Mononuclear cell (primary cell): Measurements from ENCODE around the gene SPATA22. TPM values are rescaled to one million over a fixed set of nuclear protein-coding genes. Genes with fewer than 3 reads are reported as not detected.
"Not testable (repeated sequence)": the region's sequence is repeated elsewhere in the genome, so short reads cannot be mapped to it uniquely, and the experiment has no call there.

Experiments
- H3K27me3 ChIP-seq: 2 replicates; pipeline ENCODE4 v1.6.0; 2011; ENCODE audit warnings: low read length, control low read depth; ENCODE audit not compliant: insufficient read depth
- H3K4me1 ChIP-seq: 2 replicates; pipeline ENCODE4 v1.5.1; 2011; ENCODE audit warnings: mild to moderate bottlenecking, low read length, control low read depth; ENCODE audit not compliant: insufficient read depth
- H3K4me3 ChIP-seq: 2 replicates; pipeline ENCODE4 v1.5.1; 2011; ENCODE audit warnings: mild to moderate bottlenecking, low read length, moderate library complexity
- H3K9me3 ChIP-seq: 2 replicates; pipeline ENCODE4 v1.5.1; 2011; ENCODE audit warnings: low read depth, mild to moderate bottlenecking, control low read depth, low read length
- total RNA-seq: library from RNA; depleted of rRNA; stranded (reverse); fragments of >200 nt; gene quantifications from one replicate; pipeline ENCODE4 v1.2.3, GENCODE V29; 2012

Gene SPATA22
- total RNA-seq, 1 donor: not detected

GRCh38 chr17:3497101-3497500 lies 25.5 kb upstream of the SPATA22 start:
- no peaks in the 10 kb centered on the region for H3K27me3 ChIP-seq
- no peaks in the 10 kb centered on the region for H3K4me1 ChIP-seq
- no peak overlapping the region for H3K4me3 ChIP-seq
- no peaks in the 10 kb centered on the region for H3K9me3 ChIP-seq

GRCh38 chr17:3485481-3486068 lies 14.0 kb upstream of the SPATA22 start:
- Histone ChIP-seq H3K9me3 (no peaks in the 10 kb centered on the region), H3K4me3 (no peak overlapping the region), H3K4me1 (no peaks in the 10 kb centered on the region), H3K27me3 (peaks cover 11% of the 10 kb centered on the region)

- Histone ChIP-seq H3K9me3 (no peaks in the 10 kb centered on the region), H3K4me3 (no peak overlapping the region), H3K27me3 (peaks cover 3% of the 10 kb centered on the region), H3K4me1 (no peaks in the 10 kb centered on the region)
These were observed 11.2 kb upstream of the SPATA22 start for GRCh38 chr17:3482852-3483251.

GRCh38 chr17:3479988-3480387 lies 8.4 kb upstream of the SPATA22 start:
- no peaks in the 10 kb centered on the region for H3K9me3 ChIP-seq
- H3K4me1 ChIP-seq: no peaks in the 10 kb centered on the region
- no peak overlapping the region for H3K4me3 ChIP-seq
- no peaks in the 10 kb centered on the region for H3K27me3 ChIP-seq

- H3K27me3 ChIP-seq: no peaks in the 10 kb centered on the region
- no peak within 1 kb of the TSS for H3K4me3 ChIP-seq
- H3K9me3 ChIP-seq: no peaks in the 10 kb centered on the region
- no peaks in the 10 kb centered on the region for H3K4me1 ChIP-seq
These were observed 4.4 kb upstream of the SPATA22 start, which contains the start of gene ASPA for GRCh38 chr17:3475812-3476610. ASPA (plus strand) TSS chr17:3475997; CDS start chr17:3476160, 163 bp downstream.

- Histone ChIP-seq H3K4me1 (no peaks in the 10 kb centered on the region), H3K4me3 (no peak overlapping the region), H3K27me3 (no peaks in the 10 kb centered on the region), H3K9me3 (no peaks in the 10 kb centered on the region)
These were observed 3.6 kb upstream of the SPATA22 start for GRCh38 chr17:3475251-3475685.

GRCh38 chr17:3474212-3474611 lies 2.6 kb upstream of the SPATA22 start:
- Histone ChIP-seq H3K9me3 (no peaks in the 10 kb centered on the region), H3K4me1 (no peaks in the 10 kb centered on the region), H3K4me3 (no peak overlapping the region), H3K27me3 (no peaks in the 10 kb centered on the region)

GRCh38 chr17:3472137-3472536 lies 518 bp upstream of the SPATA22 start:
- no peak overlapping the region for H3K4me3 ChIP-seq
- no peaks in the 10 kb centered on the region for H3K4me1 ChIP-seq
- no peaks in the 10 kb centered on the region for H3K9me3 ChIP-seq
- H3K27me3 ChIP-seq: peaks cover 3% of the 10 kb centered on the region

- H3K27me3 ChIP-seq: peaks cover 3% of the 10 kb centered on the region
- H3K4me3 ChIP-seq: no peak overlapping the region
- no peaks in the 10 kb centered on the region for H3K9me3 ChIP-seq
- H3K4me1 ChIP-seq: no peaks in the 10 kb centered on the region
These were observed 2.1 kb downstream of the SPATA22 start for GRCh38 chr17:3469529-3469928.

GRCh38 chr17:3466355-3466754 lies 5.3 kb downstream of the SPATA22 start:
- not testable (repeated sequence) for H3K9me3 ChIP-seq, H3K27me3 ChIP-seq, H3K4me1 ChIP-seq, H3K4me3 ChIP-seq

GRCh38 chr17:3448059-3448665 lies 23.5 kb downstream of the SPATA22 start:
- Histone ChIP-seq H3K27me3 (peaks cover 3% of the 10 kb centered on the region), H3K9me3 (no peaks in the 10 kb centered on the region), H3K4me3 (no peak overlapping the region), H3K4me1 (no peaks in the 10 kb centered on the region)

GRCh38 chr17:3447625-3448024 lies 24.0 kb downstream of the SPATA22 start:
- H3K4me3 ChIP-seq: no peak overlapping the region
- no peaks in the 10 kb centered on the region for H3K4me1 ChIP-seq
- no peaks in the 10 kb centered on the region for H3K9me3 ChIP-seq
- peaks cover 6% of the 10 kb centered on the region for H3K27me3 ChIP-seq

GRCh38 chr17:3440451-3440850 lies 31.2 kb downstream of the SPATA22 start:
- H3K4me3 ChIP-seq: no peak overlapping the region
- H3K4me1 ChIP-seq: no peaks in the 10 kb centered on the region
- H3K9me3 ChIP-seq: no peaks in the 10 kb centered on the region
- peaks cover 9% of the 10 kb centered on the region for H3K27me3 ChIP-seq

- Histone ChIP-seq H3K4me1 (no peaks in the 10 kb centered on the region), H3K27me3 (peaks cover 6% of the 10 kb centered on the region), H3K4me3 (no peak overlapping the region), H3K9me3 (no peaks in the 10 kb centered on the region)
These were observed 33.3 kb downstream of the SPATA22 start for GRCh38 chr17:3438368-3438767.

GRCh38 chr17:3433741-3434140 lies 37.9 kb downstream of the SPATA22 start, which contains the start of gene OR1E2:
OR1E2 (minus strand) TSS chr17:3433841; CDS start chr17:3433841, 0 bp downstream.
- peaks cover 4% of the 10 kb centered on the region for H3K27me3 ChIP-seq
- H3K9me3 ChIP-seq: peaks cover 4% of the 10 kb centered on the region
- H3K4me1 ChIP-seq: no peaks in the 10 kb centered on the region
- H3K4me3 ChIP-seq: no peak within 1 kb of the TSS
